MG63 (cell line): ENCODE results near the gene PAX2. TPM values are rescaled to one million over a fixed set of nuclear protein-coding genes. Genes with fewer than 3 reads are reported as not detected.

Source experiments
- DNase-seq: peaks from one replicate; pipeline ENCODE4 v3.0.0-alpha.2; 2020
- H3K27me3 ChIP-seq: fragments of 250-450 bp; sonication (Bioruptor Pico); 2 replicates; pipeline ENCODE4 v1.5.1; 2020; ENCODE audit warnings: mild to moderate bottlenecking, moderate library complexity
- H3K36me3 ChIP-seq: fragments of 250-450 bp; sonication (Bioruptor Pico); 2 replicates; pipeline ENCODE4 v1.5.1; 2020; ENCODE audit warnings: mild to moderate bottlenecking, moderate library complexity
- H3K4me3 ChIP-seq: fragments of 250-450 bp; sonication (Bioruptor Pico); 2 replicates; pipeline ENCODE4 v1.5.1; 2020; ENCODE audit warnings: mild to moderate bottlenecking, moderate library complexity
- H3K9me3 ChIP-seq: fragments of 250-450 bp; sonication (Bioruptor Pico); 2 replicates; pipeline ENCODE4 v1.5.1; 2020; ENCODE audit warnings: mild to moderate bottlenecking, moderate library complexity
- total RNA-seq: library from RNA; depleted of rRNA; stranded (reverse); fragments of >200 nt; shearing (Covaris generic); gene quantifications from 2 replicates; pipeline ENCODE4 v1.2.3, GENCODE V29; 2014; ENCODE audit warnings: low replicate concordance

The PAX2 gene
- total RNA-seq, 1 experiment from 2014 or later, result not detected

- Histone ChIP-seq H3K9me3 (no peaks in the 10 kb centered on the region), H3K4me3 (no peak overlapping the region), H3K27me3 (no peaks in the 10 kb centered on the region; the same call in 1 of the 2 replicates), H3K36me3 (no peaks in the 10 kb centered on the region)
- no peak for DNase-seq
These were observed 28.2 kb upstream of the PAX2 start for GRCh38 chr10:100717166-100717565.

- no peak for DNase-seq
- Histone ChIP-seq H3K9me3 (no peaks in the 10 kb centered on the region), H3K36me3 (no peaks in the 10 kb centered on the region), H3K27me3 (peaks cover 5% of the 10 kb centered on the region), H3K4me3 (no peak overlapping the region)
These were observed 27.1 kb upstream of the PAX2 start for GRCh38 chr10:100718197-100718742.

- no peak for DNase-seq
- H3K27me3 ChIP-seq, result peaks cover 8% of the 10 kb centered on the region
- no peak overlapping the region for H3K4me3 ChIP-seq
- no peaks in the 10 kb centered on the region for H3K36me3 ChIP-seq
- H3K9me3 ChIP-seq, result no peaks in the 10 kb centered on the region
These were observed 22.2 kb upstream of the PAX2 start for GRCh38 chr10:100723180-100723579.

- H3K9me3 ChIP-seq, result no peaks in the 10 kb centered on the region
- H3K36me3 ChIP-seq, result no peaks in the 10 kb centered on the region
- no peak overlapping the region for H3K4me3 ChIP-seq
- no peak for DNase-seq
- H3K27me3 ChIP-seq, result peaks cover 8% of the 10 kb centered on the region
These were observed 21.4 kb upstream of the PAX2 start for GRCh38 chr10:100723770-100724530.

GRCh38 chr10:100724531-100725027 is 20.8 kb upstream of the PAX2 start:
- Histone ChIP-seq H3K36me3 (no peaks in the 10 kb centered on the region), H3K4me3 (no peak overlapping the region), H3K9me3 (no peaks in the 10 kb centered on the region), H3K27me3 (peaks cover 8% of the 10 kb centered on the region)
- DNase-seq, result no peak

- H3K27me3 ChIP-seq, result peaks cover 12% of the 10 kb centered on the region
- no peak overlapping the region for H3K4me3 ChIP-seq
- no peak for DNase-seq
- H3K36me3 ChIP-seq, result no peaks in the 10 kb centered on the region
- no peaks in the 10 kb centered on the region for H3K9me3 ChIP-seq
These were observed 20.3 kb upstream of the PAX2 start for GRCh38 chr10:100725071-100725471.

GRCh38 chr10:100725869-100726426 is 19.4 kb upstream of the PAX2 start:
- no peak overlapping the region for H3K4me3 ChIP-seq
- H3K9me3 ChIP-seq, result no peaks in the 10 kb centered on the region
- no peak for DNase-seq
- peaks cover 21% of the 10 kb centered on the region for H3K27me3 ChIP-seq
- H3K36me3 ChIP-seq, result no peaks in the 10 kb centered on the region

- no peaks in the 10 kb centered on the region for H3K9me3 ChIP-seq
- no peaks in the 10 kb centered on the region for H3K36me3 ChIP-seq
- DNase-seq, result no peak
- H3K4me3 ChIP-seq, result no peak overlapping the region
- H3K27me3 ChIP-seq, result peaks cover 24% of the 10 kb centered on the region
These were observed 17.6 kb upstream of the PAX2 start for GRCh38 chr10:100727808-100728207.

- Histone ChIP-seq H3K27me3 (peaks cover 18% of the 10 kb centered on the region), H3K36me3 (no peaks in the 10 kb centered on the region), H3K4me3 (peak overlapping the region; percentile 31), H3K9me3 (no peaks in the 10 kb centered on the region)
- DNase-seq, result peak; percentile 57
These were observed 16.2 kb upstream of the PAX2 start for GRCh38 chr10:100728928-100729861.

GRCh38 chr10:100729862-100730724 is 15.3 kb upstream of the PAX2 start:
- peak overlapping the region; percentile 31 for H3K4me3 ChIP-seq
- H3K36me3 ChIP-seq, result no peaks in the 10 kb centered on the region
- peaks cover 18% of the 10 kb centered on the region for H3K27me3 ChIP-seq
- DNase-seq, result no peak
- no peaks in the 10 kb centered on the region for H3K9me3 ChIP-seq

- DNase-seq, result no peak
- no peaks in the 10 kb centered on the region for H3K36me3 ChIP-seq
- H3K27me3 ChIP-seq, result peaks cover 18% of the 10 kb centered on the region
- H3K4me3 ChIP-seq, result peak overlapping the region; percentile 31
- no peaks in the 10 kb centered on the region for H3K9me3 ChIP-seq
These were observed 14.5 kb upstream of the PAX2 start for GRCh38 chr10:100730725-100731406.

- no peaks in the 10 kb centered on the region for H3K36me3 ChIP-seq
- peaks cover 18% of the 10 kb centered on the region for H3K27me3 ChIP-seq
- no peak for DNase-seq
These were observed 13.8 kb upstream of the PAX2 start for GRCh38 chr10:100731407-100732240.

GRCh38 chr10:100732241-100732596 is 13.2 kb upstream of the PAX2 start:
- DNase-seq, result no peak
- no peaks in the 10 kb centered on the region for H3K36me3 ChIP-seq
- peaks cover 18% of the 10 kb centered on the region for H3K27me3 ChIP-seq
- H3K9me3 ChIP-seq, result no peaks in the 10 kb centered on the region
- no peak overlapping the region for H3K4me3 ChIP-seq

More at GRCh38 chr10:100731407-100732240, 13.8 kb upstream of the PAX2 start:
- Histone ChIP-seq H3K9me3 (no peaks in the 10 kb centered on the region), H3K4me3 (no peak overlapping the region)

- Histone ChIP-seq H3K27me3 (peaks cover 28% of the 10 kb centered on the region), H3K36me3 (no peaks in the 10 kb centered on the region), H3K4me3 (no peak overlapping the region), H3K9me3 (no peaks in the 10 kb centered on the region)
- DNase-seq, result no peak
These were observed 12.1 kb upstream of the PAX2 start for GRCh38 chr10:100733329-100733728.
